ENCODE data around the gene DHCR24.

The DHCR24 gene

GRCh38 chr1:54842963-54843362 is 44.0 kb downstream of the DHCR24 start:
- no peak for DNase-seq

GRCh38 chr1:54842206-54842915 is 44.6 kb downstream of the DHCR24 start:
- no peak for DNase-seq

- no peak for DNase-seq
These were observed 47.2 kb downstream of the DHCR24 start for GRCh38 chr1:54839824-54840223.

DNA sequence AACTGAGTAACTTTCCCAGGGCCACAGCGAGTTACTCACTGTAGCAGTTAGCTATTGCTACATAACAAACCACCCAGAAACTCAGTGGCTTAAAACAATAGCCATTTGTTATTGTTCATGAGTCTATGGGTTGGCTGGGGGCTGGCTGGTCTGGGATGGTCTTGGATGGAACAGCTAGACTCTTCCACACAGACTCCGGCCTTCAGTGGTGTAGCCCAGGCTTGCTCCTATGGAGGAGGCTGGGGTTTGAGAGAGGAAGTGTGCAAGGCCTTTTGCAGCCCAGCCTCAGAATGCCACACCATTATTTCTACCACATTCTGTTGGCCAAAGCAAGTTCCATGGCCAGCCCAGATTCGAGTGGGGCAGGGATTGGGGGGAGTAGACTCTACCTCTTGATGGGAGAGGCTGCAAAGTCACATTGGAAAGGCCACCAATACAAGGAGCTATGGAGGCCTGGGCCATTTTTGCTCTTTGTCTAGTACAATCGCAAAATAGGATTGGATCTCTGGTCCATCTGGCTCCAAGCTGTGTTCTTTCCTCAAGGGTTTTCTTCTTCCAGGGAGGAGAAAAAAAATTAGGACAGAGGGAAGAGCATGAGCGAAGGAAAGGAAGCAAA is 48.3 kb downstream of the DHCR24 start:
- no peak for DNase-seq

DNA sequence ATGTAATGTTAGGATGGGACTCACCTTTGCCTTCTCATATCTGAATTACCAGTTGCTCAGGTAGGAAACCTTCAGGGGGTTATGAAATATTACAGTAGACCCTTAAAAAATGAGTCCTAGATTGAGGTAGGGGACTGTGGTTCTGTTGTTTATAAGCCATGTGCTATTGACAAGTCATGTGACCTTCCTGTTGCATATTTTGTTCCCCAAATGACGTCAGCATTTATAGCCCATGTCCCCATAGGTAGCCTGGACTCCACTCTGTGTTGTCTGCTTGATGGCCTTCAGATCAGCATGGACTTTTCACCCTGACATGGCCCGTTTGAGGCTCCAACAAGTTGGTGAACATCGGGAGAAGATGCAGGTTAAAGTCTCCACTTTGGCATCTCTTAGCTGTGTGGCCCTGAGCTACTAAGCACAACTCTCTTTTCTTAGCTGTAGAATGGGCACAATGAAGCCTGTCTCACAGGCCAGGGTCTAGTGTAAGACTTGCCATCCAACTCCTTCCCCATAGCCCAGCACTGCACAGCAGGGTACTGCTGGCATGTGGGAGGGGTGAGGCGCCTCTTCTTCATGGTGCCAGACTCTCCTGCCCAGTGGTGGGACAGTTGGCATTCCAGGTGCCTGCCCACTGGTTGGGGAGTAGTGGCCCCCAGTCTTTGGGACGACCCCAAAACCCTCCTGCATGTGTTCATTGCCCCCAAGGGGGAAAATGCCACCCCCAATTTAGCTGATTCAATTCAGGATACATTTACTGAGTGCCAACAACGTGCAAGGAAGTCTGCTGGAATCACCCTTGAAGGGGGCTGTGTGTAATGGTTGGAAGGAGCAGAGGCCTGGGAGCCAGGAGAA is 49.8 kb downstream of the DHCR24 start:
- no peak for DNase-seq

DNA sequence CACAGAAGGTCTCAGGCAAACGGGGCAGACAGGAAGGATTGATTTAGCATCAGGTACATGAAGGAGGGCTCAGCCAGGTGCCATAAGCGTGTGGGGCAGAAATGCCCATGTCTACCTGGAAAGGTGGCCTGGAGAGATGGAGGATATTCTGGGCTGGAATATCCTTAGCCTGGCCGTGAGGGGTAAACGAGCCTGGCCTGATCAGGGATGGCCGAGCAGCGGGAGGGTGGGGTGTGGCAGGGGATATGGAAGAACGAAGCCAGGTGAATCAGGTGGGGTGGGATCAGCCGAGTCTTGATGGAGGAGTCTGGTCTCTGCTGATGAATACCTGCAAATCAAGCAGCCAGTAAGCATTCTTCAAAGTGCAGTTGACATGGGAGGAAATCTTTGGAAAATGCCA is 50.4 kb downstream of the DHCR24 start:
- no peak for DNase-seq

GRCh38 chr1:54835970-54836369 is 51.0 kb downstream of the DHCR24 start:
- no peak for DNase-seq

DNA sequence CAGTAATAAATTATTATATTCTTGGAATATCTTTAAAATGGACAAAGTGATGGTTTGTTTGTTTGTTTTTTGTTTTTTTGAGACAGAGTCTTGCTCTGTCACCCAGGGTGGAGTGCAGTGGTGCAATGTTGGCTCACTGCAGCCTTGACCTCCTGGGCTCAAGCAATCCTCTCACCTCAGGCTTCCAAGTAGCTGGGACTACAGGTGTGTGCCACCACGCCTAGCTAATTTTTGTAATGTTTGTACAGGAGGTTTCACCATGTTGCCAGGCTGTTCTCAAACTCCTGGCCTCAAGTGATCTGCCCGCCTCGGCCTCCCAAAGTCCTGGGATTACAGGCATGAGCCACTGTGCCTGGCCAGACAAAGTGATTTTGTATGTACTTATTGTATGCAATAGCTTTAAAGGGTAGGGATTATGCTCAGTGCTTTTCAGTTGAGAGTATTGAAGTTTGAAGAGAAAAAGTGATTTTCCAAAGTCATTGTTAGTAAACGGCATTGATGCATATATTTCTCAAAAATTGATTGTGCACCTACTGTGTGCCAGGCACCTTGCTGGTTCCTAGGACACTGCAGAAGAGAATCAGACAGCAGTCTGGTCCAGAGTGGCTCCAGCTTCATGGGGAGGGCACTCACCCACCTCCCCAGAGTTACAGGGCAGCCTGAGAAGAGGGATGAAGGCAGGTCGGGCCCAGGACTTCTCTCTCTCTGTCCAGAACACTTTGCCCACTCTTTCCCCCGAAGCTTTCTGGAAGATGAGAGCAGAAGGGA is 51.7 kb downstream of the DHCR24 start:
- DNase-seq = no peak

GRCh38 chr1:54834007-54834541 is 52.9 kb downstream of the DHCR24 start:
- DNase-seq = no peak

GRCh38 chr1:54833121-54833520 is 53.9 kb downstream of the DHCR24 start:
- DNase-seq = no peak

- DNase-seq = no peak
These were observed 60.7 kb downstream of the DHCR24 start for GRCh38 chr1:54826226-54826816.

GRCh38 chr1:54825696-54826095 is 61.3 kb downstream of the DHCR24 start:
- no peak for DNase-seq

GRCh38 chr1:54823670-54824069 is 63.3 kb downstream of the DHCR24 start:
- DNase-seq = no peak

- no peak for DNase-seq
These were observed 67.3 kb downstream of the DHCR24 start for GRCh38 chr1:54819733-54820132.

DNA sequence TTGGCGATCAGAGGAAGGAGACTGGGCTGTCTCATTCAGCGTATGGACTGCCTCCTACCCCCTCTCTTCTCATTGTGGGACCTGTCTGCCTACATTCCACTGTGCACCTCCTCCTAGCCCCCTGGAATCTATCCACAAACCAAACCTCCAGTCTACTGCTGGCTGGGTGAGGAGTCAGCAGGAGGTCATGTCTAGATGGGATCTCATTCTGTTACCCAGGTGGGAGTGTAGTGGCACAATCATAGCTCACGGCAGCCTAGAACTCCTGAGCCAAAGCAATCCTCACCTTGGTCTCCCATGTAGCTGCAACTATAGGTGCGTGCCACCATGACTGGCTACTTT is 67.8 kb downstream of the DHCR24 start:
- no peak for DNase-seq

DNA sequence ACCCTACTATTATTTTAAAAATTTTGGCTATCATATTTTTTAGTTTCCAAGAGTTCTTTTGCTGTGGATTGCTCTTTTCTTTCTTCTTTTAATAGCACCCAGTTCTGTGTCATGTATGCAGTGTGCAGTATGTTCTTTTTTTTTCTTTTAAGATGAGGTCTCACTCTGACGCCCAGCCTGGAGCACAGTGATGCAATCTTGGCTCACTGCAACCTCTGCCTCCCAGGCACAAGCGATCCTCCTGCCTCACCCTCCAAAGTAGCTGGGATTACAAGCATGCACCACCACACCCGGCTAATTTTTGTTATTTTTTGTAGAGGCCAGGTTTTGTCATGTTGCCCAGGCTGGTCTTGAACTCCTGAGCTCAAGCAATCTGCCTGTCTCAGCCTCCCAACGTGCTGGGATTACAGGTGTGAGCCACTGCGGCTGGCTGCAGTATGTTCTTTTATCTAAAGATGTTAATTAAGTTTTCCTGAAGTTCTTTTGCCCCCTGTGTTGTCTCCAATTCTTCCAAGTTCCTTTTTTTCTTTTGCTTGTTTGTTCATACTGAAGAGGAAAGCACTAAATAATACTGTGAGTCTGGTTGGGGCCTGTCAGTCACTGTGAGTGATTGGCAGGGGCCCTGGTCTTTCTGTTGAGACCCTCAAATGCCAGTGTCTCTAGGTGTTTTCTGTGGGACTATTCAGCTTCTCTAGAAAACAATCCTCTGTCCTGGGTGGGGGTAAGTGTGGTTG is 68.4 kb downstream of the DHCR24 start:
- DNase-seq = no peak

DNA sequence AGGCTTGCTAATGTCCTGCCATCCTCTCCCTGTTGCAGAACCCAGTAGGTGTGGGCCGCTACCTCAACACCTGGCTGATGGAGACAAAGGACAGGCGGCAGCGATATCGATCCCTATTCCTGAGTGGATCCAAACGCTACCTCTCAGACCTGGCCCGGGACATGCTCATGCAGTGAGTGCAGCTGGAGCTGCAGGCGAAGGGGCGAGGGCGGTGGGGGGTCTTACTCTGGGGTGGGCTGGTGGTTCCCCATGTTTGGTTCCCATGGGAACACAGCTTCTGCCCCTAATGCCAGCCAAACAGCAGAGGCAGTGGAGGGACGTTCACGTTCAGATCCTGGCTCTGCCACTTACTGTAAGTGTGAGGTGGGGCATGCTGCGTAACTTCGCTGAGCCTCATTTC is 70.0 kb downstream of the DHCR24 start:
- DNase-seq = no peak

DNA sequence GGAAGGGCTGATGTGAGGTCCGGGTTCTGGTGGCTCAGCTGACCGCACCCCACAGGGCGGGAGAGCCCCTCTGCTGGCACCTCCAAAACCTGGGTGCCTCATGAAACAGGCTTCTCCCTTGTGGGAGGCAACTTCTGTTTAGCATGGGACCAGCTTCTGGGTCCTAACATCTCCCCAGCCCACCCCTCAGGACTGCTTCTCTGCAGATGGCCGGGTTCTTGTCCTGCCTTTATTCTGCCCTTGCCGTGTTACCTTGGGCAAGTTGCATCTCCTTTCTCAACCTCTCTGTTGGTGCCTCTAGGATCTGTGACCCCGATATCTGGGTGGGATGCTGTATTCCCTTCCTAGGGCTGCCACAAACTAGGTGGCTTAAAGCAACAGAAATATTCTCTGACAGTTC is 70.9 kb downstream of the DHCR24 start:
- no peak for DNase-seq

DNA sequence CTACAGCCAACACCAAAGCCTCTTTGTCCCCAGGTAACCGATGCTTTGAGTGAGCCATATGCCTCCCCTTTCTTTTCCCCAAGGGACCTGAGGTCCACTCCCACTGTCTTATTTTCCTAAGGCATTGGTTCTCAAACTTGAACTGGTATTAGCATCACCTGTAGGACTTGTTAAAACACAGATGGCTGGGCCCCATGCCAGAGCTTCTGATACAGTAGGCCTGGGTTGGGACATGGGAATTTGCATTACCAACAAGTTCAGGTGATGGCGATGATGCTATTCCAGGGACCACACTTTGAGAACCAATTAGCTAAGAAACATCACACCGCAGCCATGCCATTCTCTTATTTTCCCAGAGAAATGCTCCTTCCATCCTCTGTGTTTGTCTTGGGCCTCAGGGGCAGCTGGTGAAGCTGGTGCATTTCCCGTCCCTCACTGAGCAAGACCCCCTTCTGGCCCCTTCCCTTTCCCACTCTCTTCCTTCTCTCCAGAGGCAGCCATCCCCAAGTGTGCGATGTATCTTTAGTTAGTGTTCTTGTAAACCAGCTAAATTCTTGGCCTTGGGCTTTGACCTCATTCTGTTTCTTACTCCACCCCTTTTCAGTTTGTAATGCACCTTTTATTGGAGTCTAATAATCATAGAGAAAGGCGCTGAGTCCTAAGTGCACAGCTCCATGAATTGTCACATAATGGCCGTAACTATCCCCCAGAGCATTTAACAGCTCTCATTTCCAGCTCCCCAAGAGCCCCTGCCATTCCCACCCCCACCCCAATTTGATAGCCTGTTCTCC is 71.7 kb downstream of the DHCR24 start:
- DNase-seq = no peak

DNA sequence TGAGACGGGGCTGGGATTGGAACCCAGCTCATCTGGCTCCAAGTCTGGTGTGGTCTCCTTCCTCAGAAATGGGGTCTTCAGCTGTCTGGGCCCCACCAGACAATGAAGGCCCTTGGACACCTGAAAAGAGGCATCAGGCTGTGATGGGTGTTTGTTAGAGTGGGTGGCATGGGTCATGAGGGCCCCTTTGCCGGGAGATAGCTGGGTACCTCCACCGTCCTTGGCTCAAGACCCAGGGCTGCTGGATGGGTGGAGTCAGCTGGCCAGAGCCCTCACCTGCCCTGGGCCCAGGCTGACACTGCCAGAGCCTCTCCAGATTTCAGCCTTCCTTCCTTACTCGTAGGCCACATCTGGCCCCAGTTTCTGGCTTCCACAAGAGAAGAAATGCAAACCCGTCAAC is 72.4 kb downstream of the DHCR24 start:
- no peak for DNase-seq

DNA sequence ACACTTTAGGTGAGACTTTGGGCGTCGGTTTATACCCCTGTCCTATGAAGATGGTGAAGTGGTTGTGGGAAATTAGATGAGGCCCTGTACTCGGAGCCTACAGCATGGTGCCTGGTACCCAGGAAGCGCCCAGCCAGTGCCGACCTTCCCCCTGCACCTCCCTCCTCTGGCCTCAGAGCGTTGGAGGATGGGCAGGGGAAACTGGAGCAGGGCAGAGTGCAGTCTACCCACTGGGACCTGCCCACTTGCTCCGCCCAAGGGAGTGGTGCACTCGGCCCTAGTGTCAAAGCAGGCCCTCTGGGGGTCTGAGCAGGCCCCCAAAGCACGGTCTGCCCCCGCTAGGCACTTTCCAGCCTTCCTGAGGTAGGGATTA is 72.9 kb downstream of the DHCR24 start:
- DNase-seq = no peak
